Mesodermal cell (in vitro differentiated cells): Measurements from ENCODE around the gene CAMK1G.

Experiments
- H3K27ac ChIP-seq: 2 replicates; pipeline ENCODE4 v1.7.0; 2013; ENCODE audit warnings: mild to moderate bottlenecking, low read depth, low read length, moderate library complexity; ENCODE audit not compliant: severe bottlenecking
- H3K36me3 ChIP-seq: 2 replicates; pipeline ENCODE4 v1.7.1; 2013; ENCODE audit warnings: mild to moderate bottlenecking, low read length, moderate library complexity; ENCODE audit not compliant: control insufficient read depth, insufficient read depth
- H3K4me1 ChIP-seq: one replicate; pipeline ENCODE4 v1.7.1; 2013; ENCODE audit warnings: mild to moderate bottlenecking, low read length; ENCODE audit not compliant: insufficient read depth, control insufficient read depth, poor library complexity, severe bottlenecking
- H3K4me3 ChIP-seq: 2 replicates; pipeline ENCODE4 v1.7.0; 2013; ENCODE audit warnings: low read length, control low read depth, mild to moderate bottlenecking; ENCODE audit not compliant: insufficient read depth, poor library complexity, severe bottlenecking; ENCODE audit errors: extremely low read depth
- H3K9me3 ChIP-seq: 2 replicates; pipeline ENCODE4 v1.7.1; 2013; ENCODE audit warnings: mild to moderate bottlenecking, low read length, moderate library complexity; ENCODE audit not compliant: control insufficient read depth
- WGBS, 2 experiments: methylation state at CpG; one replicate each; pipeline ENCODE4 v1.1.5; 2013; ENCODE audit warnings: missing lambda C conversion rate in 2 of 2; ENCODE audit not compliant: insufficient coverage in 2 of 2; 5-methylcytosine and 5-hydroxymethylcytosine counted together

The CAMK1G gene

DNA sequence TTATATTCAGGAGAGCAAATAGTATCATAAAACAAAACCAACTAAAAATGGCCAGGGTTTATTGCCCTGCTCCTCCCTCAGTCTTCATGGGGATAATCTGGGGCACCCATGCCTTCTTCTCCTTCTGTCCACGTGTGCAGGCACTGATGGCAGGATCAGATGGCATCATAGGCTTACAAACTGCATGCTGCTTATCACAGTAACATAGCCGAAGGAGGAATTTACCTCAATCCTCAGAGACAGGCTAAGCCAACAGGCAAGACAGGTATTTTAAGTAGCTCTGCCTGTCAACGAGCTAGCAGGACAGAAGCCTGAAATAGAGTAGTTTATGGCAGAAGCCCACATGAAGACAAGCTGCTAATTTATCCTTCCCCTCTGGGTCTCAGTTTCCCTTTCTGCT lies 59.3 kb downstream of the CAMK1G start:
- WGBS, 2 experiments: 50% methylated on average over 2 of the region's 3 CpGs; no CpG with 5 or more reads in 1 of the 2 experiments
- Histone ChIP-seq H3K9me3 (no peaks in the 10 kb centered on the region), H3K4me3 (no peak overlapping the region), H3K27ac (no peak overlapping the region), H3K4me1 (no peaks in the 10 kb centered on the region), H3K36me3 (no peaks in the 10 kb centered on the region)

DNA sequence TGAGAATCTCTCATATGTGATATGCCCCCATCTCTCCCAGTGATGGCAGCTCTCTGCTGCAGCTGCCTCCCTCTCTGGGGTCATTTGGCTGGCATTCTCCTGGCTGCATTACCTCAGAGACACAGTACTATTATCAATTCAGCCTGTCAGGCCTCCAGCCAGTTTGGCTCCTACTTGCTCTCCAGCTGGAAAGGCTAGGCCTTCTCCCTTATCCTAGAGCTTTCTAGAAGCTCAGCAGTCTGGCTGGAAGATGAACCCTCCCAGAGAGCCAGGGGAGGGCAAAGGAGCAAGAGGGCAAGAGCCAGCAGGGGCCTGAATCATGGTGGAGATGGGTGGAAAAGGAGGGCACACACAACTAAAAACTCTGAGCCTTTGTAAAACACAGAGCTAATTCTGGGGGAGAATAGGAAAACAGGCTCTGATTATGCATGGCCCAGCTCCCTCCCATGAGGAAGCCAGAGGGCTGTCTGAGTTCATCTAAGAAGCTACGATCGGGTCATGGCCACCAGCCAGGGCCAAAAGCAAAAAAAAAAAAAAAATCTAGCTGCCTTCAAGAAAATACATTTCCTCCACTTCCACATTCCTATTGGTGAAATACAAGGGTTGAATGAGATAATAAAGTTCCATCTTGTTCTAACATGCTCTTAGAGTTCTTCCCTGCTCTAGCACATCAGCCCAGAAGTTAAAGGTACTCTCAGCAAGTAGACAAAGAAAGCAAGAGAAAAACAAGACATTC lies 59.9 kb downstream of the CAMK1G start:
- no peaks in the 10 kb centered on the region for H3K9me3 ChIP-seq
- H3K36me3 ChIP-seq: no peaks in the 10 kb centered on the region
- no peak overlapping the region for H3K27ac ChIP-seq
- H3K4me1 ChIP-seq: no peaks in the 10 kb centered on the region
- no peak overlapping the region for H3K4me3 ChIP-seq
- WGBS, 2 experiments: 92% methylated on average over 2 of the region's 2 CpGs; no CpG with 5 or more reads in 1 of the 2 experiments

DNA sequence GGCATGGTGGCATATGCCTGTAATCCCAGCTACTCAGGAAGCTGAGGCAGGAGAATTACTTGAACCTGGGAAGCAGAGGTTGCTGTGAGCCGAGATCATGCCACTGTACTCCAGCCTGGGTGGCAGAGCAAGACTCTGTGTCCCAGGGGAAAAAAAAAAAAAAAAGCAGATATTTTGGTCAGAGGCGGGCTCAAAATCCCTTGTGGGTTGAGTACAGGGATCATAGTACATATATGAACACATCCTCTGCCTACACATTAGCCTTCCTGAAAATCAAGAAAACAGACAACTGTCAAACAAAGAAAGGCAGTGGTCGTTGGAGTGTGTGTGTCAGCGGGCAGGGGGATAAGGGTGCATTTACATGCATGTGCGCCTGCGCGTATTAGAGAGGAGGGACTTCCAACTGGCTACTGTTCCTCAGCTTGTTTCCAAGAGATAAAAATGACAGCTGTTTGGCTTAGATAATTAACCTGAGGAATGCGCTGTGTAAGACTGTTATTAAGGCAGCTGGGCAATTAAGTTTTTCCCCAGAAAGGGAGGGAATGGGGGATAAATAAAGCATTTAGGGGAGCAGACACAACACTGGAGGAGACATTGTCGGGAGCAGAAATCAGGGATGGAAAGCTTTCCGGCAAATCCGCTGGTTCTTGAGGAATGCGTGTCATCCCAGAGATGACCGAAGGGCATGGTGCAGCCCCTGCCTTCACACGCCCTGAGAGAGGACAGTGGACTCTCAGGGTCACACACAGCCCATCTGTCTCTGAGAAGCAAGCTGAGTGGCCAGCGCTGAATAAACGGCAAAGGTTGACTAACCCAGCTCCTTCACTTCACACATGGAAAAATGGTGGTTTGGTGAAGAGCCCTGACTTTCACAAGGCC lies 62.3 kb downstream of the CAMK1G start:
- Histone ChIP-seq H3K27ac (no peak overlapping the region), H3K4me1 (no peaks in the 10 kb centered on the region)
- 92 to 97% methylated on average over 11 to 13 of the region's 16 CpGs for WGBS, 2 experiments

DNA sequence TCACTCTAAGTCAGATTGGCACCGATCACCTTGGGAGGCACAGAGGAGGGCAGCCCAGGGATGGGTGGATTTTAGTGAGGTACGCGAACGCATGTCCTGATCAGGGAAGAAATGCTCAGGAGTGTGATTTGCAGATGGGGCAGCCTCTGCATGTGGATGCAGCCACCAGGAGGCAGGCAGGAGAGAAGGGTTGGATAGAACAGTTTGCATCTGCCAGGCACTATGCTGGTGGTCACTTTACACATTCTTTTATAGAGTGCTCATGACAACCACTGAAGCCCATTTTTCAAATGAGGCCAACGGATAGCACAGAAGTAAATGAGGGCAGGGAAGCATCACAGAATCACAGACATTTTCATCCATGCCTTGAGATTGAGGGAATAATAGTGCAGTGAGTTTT lies 63.0 kb downstream of the CAMK1G start:
- Histone ChIP-seq H3K4me1 (peaks cover 5% of the 10 kb centered on the region), H3K36me3 (no peaks in the 10 kb centered on the region), H3K27ac (no peak overlapping the region), H3K4me3 (no peak overlapping the region), H3K9me3 (no peaks in the 10 kb centered on the region)
- WGBS, 2 experiments: 75 to 85% methylated on average over 2 to 4 of the region's 5 CpGs

More for the DNA sequence above, 62.3 kb downstream of the CAMK1G start:
- H3K9me3 ChIP-seq: no peaks in the 10 kb centered on the region
- H3K36me3 ChIP-seq: no peaks in the 10 kb centered on the region
- H3K4me3 ChIP-seq: no peak overlapping the region

DNA sequence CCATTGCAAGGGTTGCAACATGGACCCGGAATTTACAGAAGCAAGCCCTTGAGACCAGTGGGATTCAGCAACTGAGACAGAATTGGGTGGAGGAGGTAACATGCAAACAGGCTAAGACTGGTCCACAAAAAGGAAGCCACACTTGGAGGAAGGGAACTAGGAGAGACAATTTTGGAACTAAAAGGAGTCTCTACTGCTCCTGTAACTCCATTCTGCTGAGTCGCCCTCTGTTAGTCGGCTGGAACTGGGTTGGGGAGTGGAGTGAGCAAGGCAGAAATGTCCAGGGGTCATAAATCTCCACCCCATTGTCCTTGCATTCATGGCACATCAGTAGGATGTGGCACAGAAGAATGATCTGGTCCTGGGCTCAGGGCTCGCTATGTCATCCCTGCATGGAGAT lies 63.6 kb downstream of the CAMK1G start:
- 100% methylated on average over 2 of the region's 4 CpGs for WGBS, 2 experiments
- Histone ChIP-seq H3K27ac (no peak overlapping the region), H3K4me1 (peaks cover 5% of the 10 kb centered on the region), H3K4me3 (no peak overlapping the region), H3K9me3 (no peaks in the 10 kb centered on the region), H3K36me3 (no peaks in the 10 kb centered on the region)

DNA sequence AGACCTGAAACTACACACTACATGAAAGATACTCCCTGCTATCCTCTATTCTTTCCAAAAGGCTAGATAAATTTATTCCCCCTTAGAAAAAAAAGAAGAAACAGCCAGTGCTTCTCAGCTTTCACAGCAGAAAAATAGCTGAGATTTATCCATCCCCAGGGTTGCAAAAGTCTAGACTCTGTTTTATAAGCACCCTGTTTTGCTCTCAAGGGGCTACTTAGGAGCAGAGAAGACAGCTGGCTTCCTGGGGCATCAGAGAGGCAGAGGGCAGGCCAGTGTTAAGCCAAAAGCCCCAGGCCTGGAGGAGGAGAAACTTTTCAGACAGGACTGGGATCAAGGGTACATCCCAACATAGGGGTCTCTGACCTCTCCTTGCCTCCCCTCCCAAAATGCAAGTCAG lies 64.8 kb downstream of the CAMK1G start:
- no peaks in the 10 kb centered on the region for H3K36me3 ChIP-seq
- no peak overlapping the region for H3K27ac ChIP-seq
- peaks cover 5% of the 10 kb centered on the region for H3K4me1 ChIP-seq
- no peak overlapping the region for H3K4me3 ChIP-seq
- H3K9me3 ChIP-seq: no peaks in the 10 kb centered on the region

DNA sequence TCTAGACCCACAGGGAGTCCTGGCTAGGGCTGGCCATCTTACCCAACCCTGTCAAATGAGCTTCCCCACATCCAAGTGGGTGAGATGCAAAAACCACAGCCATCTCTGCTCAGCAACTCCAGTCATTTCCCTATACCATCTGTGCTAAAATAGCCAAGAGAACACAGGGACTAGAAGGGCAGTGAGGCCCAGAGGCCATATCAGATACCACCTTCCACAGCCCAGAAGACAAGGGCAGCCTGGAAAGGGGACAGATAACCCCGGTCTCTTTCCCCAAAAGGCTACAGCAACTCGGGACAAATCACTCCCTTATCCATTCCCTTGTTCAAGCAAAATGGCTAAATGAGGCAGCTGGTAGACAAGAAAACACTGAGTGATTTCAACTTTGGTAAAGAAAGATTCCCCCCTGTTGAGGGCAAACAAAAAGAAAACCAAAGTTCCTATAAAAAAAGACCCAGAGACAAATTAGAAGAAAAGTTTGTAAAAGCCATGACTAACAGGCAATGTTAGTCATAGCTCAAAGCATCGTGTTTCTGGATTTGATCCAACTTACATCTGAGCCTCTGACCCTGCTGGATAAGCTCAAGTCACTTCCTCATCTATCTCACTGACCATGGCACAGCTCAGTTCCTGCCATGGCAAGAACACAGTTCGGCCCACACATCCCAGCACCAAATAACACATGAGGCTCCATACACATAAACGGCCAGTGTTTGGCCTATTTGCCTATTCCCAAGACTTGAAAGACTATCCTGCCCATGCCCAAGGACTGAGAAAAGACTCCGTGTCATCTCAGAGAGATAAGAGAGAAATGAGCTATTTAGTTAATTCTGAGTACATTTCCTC lies 65.6 kb downstream of the CAMK1G start:
- no peaks in the 10 kb centered on the region for H3K36me3 ChIP-seq
- H3K9me3 ChIP-seq: no peaks in the 10 kb centered on the region
- WGBS, 2 experiments: 72 to 77% methylated on average over 1 to 2 of the region's 6 CpGs
- H3K27ac ChIP-seq: peak overlapping the region; percentile 13
- H3K4me1 ChIP-seq: peaks cover 5% of the 10 kb centered on the region
- H3K4me3 ChIP-seq: no peak overlapping the region

DNA sequence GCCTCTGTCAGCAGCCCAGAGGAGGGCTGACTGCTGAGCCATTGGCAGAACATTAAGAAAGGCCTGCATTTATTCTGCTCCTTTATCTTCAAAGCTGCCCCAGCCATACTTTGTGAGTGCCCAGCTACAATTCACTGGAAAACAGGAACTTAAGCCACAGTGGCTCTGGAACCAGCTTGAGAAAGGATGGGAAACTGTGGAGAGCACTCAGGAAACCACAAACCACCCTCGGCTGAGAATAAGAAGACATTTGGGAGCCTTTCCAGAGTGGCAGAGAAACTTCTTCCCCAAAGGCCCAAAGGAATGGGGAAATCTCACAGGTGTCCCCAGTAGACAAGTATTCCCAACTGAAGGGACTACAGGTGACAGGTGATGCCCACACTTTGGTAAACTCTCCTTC lies 66.9 kb downstream of the CAMK1G start:
- H3K4me1 ChIP-seq: peaks cover 5% of the 10 kb centered on the region
- H3K9me3 ChIP-seq: no peaks in the 10 kb centered on the region
- no peak overlapping the region for H3K4me3 ChIP-seq
- no peak overlapping the region for H3K27ac ChIP-seq
- no peaks in the 10 kb centered on the region for H3K36me3 ChIP-seq
- 100% methylated on average over 1 of the region's 1 CpG for WGBS, 2 experiments

DNA sequence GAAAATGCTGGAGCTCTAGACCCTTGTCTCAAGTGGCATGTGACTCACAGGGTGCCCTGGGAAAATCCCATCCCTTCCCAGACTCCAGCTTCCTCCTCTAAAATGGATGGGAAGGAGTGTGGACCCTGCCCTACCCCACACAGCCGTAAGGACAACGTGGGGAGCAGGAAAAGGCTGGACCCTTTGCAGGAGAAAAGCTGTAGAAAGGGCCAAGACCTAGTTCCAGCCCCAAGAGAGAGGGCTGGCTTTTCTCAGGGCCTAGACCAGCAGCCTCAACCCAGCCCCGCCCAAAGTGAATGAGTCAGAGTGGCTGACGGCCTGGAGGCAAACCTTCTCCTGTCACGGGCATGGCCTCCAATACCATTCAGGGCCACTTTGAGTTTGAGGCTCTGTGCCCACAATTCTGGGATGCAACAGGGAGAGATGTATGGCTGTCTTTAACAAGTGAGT lies 67.6 kb downstream of the CAMK1G start:
- Histone ChIP-seq H3K9me3 (no peaks in the 10 kb centered on the region), H3K36me3 (no peaks in the 10 kb centered on the region), H3K4me3 (no peak overlapping the region), H3K27ac (no peak overlapping the region), H3K4me1 (peaks cover 5% of the 10 kb centered on the region)
- 68 to 73% methylated on average over 4 to 5 of the region's 5 CpGs for WGBS, 2 experiments

DNA sequence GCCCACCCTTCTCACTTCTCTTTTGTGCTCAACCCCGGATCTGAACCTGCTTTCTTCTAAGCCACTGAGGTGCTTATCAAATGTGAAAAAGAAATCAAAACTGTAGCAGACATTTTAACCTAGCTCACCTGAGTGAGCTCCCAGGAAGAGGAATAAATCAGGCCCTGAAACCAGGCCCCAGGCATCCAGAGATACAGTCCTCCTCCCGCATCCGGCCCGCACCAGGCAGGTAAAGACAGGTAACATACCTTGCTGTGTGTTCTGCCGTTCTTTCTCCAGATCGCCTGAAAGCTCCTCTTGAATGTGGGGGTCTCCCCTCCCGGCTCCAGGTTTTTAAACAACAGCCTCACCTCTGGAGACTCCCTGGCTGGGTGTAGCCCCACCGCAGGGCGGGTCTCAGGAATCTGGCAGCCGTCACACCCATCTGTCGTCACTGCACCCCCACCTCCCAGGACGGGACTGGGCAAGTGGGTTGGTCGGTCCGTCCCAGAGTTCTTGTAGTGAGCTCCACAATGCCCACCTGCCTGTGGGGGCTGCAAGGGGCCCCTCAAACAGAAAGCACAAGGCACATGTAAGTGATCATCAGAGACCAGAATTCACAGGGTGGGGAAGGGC lies 68.7 kb downstream of the CAMK1G start, which contains the start of gene LAMB3:
Gene LAMB3 (minus strand): TSS at position 305 of the 615 bp plus-strand sequence. CDS start 1,481 bp downstream, outside the sequence.
- Histone ChIP-seq H3K9me3 (no peaks in the 10 kb centered on the region), H3K27ac (no peak within 1 kb of the TSS), H3K4me1 (peaks cover 5% of the 10 kb centered on the region), H3K4me3 (no peak within 1 kb of the TSS), H3K36me3 (no peaks in the 10 kb centered on the region)
- 89 to 92% methylated on average over 11 to 13 of the region's 14 CpGs for whole genome bisulfite sequencing, 2 experiments
